OCI-LY7 (cell line): ENCODE data around the gene TACC3. TPM values are rescaled to one million over a fixed set of nuclear protein-coding genes. Genes with fewer than 3 reads are reported as not detected.
A peak's percentile ranks its signal among the peaks of the same experiment; 100 is the strongest.

ENCODE experiments used
- BruUV-seq: library from RNA; stranded (reverse); fragments of 400-500 nt; replicated peaks from 2 replicates; lab custom pipeline; 2021; lab: Mats Ljungman, UMichigan
- CTCF ChIA-PET: fragments of 300-600 bp; sonication (Branson Sonifier 250); formaldehyde crosslinking; loops from one replicate; lab custom pipeline; 2022; ENCODE audit warnings: antibody characterized with exemption; ENCODE audit not compliant: unreplicated experiment; lab: Charles Lee
- POLR2A ChIA-PET: fragments of 300-600 bp; sonication (Branson Sonifier 250); formaldehyde crosslinking; loops from one replicate; lab custom pipeline; 2022; ENCODE audit warnings: antibody characterized with exemption; lab: Charles Lee
- DNase-seq: peaks from one replicate; pipeline ENCODE4 v3.0.0-alpha.2; 2015; ENCODE audit warnings: low spot score
- H2AFZ ChIP-seq: fragments of 200-600 bp; sonication (generic), shearing (Covaris generic); 2 replicates; pipeline ENCODE4 v1.6.1; 2014; ENCODE audit warnings: mild to moderate bottlenecking, antibody characterized with exemption, low read length, moderate library complexity
- H3K27ac ChIP-seq: fragments of 200-600 bp; sonication (generic); 2 replicates; pipeline ENCODE4 v1.5.1; 2014; ENCODE audit warnings: mixed run types, low read depth, mild to moderate bottlenecking, moderate library complexity, low read length, inconsistent platforms; ENCODE audit not compliant: poor library complexity, severe bottlenecking
- H3K36me3 ChIP-seq: fragments of 200-600 bp; sonication (generic); 2 replicates; pipeline ENCODE4 v1.6.1; 2014; ENCODE audit warnings: mild to moderate bottlenecking, antibody characterized with exemption, low read length, moderate library complexity, mixed read lengths; ENCODE audit not compliant: insufficient read depth
- H3K4me1 ChIP-seq: fragments of 200-600 bp; sonication (generic); 2 replicates; pipeline ENCODE4 v1.5.1; 2014; ENCODE audit warnings: mild to moderate bottlenecking, low read length; ENCODE audit not compliant: insufficient read depth, poor library complexity, severe bottlenecking
- H3K4me2 ChIP-seq: fragments of 200-600 bp; sonication (generic); 2 replicates; pipeline ENCODE4 v1.6.1; 2014; ENCODE audit warnings: mild to moderate bottlenecking, low read length
- H3K4me3 ChIP-seq: fragments of 200-600 bp; sonication (generic); 2 replicates; pipeline ENCODE4 v1.5.1; 2014; ENCODE audit warnings: mild to moderate bottlenecking, low read depth, low read length; ENCODE audit not compliant: poor library complexity, severe bottlenecking
- H3K79me2 ChIP-seq: fragments of 200-600 bp; sonication (generic); 2 replicates; pipeline ENCODE4 v1.6.1; 2016; ENCODE audit warnings: low read depth, mild to moderate bottlenecking, low read length, moderate library complexity, mixed read lengths; ENCODE audit not compliant: insufficient read depth
- H3K9me2 ChIP-seq: fragments of 200-600 bp; sonication (generic); 2 replicates; pipeline ENCODE4 v1.6.1; 2016; ENCODE audit warnings: mild to moderate bottlenecking, low read length, mixed read lengths; ENCODE audit not compliant: insufficient read depth
- H3K9me3 ChIP-seq: fragments of 200-600 bp; sonication (generic); 2 replicates; pipeline ENCODE4 v1.6.1; 2014; ENCODE audit warnings: mild to moderate bottlenecking, mixed run types, low read length, mixed read lengths
- H4K20me1 ChIP-seq: fragments of 200-600 bp; sonication (generic); 2 replicates; pipeline ENCODE4 v1.6.1; 2014; ENCODE audit warnings: mild to moderate bottlenecking, antibody characterized with exemption, low read length, moderate library complexity, mixed read lengths; ENCODE audit not compliant: insufficient read depth
- CTCF ChIP-seq: fragments of 200-600 bp; sonication (generic); conservative IDR thresholded peaks from 2 replicates; pipeline ENCODE4 v1.5.1; 2014; ENCODE audit warnings: mild to moderate bottlenecking, antibody characterized with exemption, low read length, moderate library complexity, mixed read lengths
- EZH2phosphoT487 ChIP-seq: fragments of 200-600 bp; sonication (generic); IDR thresholded peaks from 2 replicates; pipeline ENCODE4 v1.6.1; 2018; ENCODE audit warnings: low read depth, borderline replicate concordance, mild to moderate bottlenecking, mixed run types, antibody characterized with exemption, low read length, moderate library complexity, mixed read lengths
- intact Hi-C: fragments of 100-400 bp; cut with micrococcal nuclease; formaldehyde crosslinking; loops from one replicate; pipeline ENCODE4 v1.10.0; 2022; ENCODE audit not compliant: unreplicated experiment
- total RNA-seq, 2 experiments: library from RNA; depleted of rRNA in 1 of 2; stranded (reverse); fragments of >200 nt in 1 of 2; shearing (Covaris generic) in 1 of 2; gene quantifications; 2 replicates each; pipeline ENCODE4 v1.2.3, GENCODE V29; 2014 to 2022

The TACC3 gene
- total RNA-seq, 2 experiments from 2014 or later, result 100 to 257 TPM

DNA sequence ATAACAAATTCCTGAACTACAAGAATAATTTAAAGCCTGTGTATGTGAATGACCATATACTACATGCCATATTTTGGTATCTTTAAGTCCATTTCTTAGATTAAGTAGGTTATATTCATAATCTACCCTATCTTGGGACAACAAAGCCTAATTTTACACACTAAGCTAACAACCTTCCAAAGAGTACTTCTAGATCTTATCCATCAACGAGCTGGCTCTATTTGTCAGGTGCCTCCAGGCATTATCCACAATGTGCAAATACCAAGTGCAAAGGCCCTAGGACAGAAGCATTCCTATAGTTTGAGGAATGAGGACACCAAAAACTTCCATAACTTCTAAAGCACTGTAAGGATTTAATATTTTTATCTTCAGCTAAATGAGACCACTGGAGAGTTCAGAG is 12.7 kb upstream of the TACC3 start:
- peak overlapping the region; percentile 91 for H3K4me2 ChIP-seq
- H3K27ac ChIP-seq, result peak overlapping the region; percentile 11
- ChIA-PET CTCF (interaction anchor here (1.1 to 1.7 kb wide), 2 partner anchors 15 kb away, joined by 3 read pairs; no protein-coding TSS in a partner anchor), POLR2A (interaction anchor here (1.1 to 2.3 kb wide), 3 partner anchors 11 to 17 kb away, joined by 5 to 16 read pairs (median 7); partner anchors contain the start of genes TACC3 and TMEM129)
- H3K4me3 ChIP-seq, result peak overlapping the region; percentile 86
- no peaks in the 10 kb centered on the region for H3K9me3 ChIP-seq
- TF ChIP-seq CTCF (no peak), EZH2phosphoT487 (no peak)
- TSS peak; percentile 31 for BruUV-seq
- peaks cover 28% of the 10 kb centered on the region for H3K4me1 ChIP-seq
- peaks cover 82% of the 10 kb centered on the region for H3K36me3 ChIP-seq
- intact Hi-C loops, result loop anchor here (2.0 kb wide), 1 partner anchor 18 kb away; no protein-coding TSS in a partner anchor
- no peak for DNase-seq
- H2AFZ ChIP-seq, result no peak overlapping the region
- H4K20me1 ChIP-seq, result peaks cover 49% of the 10 kb centered on the region
- no peaks in the 10 kb centered on the region for H3K9me2 ChIP-seq
- peaks cover 90% of the 10 kb centered on the region for H3K79me2 ChIP-seq

DNA sequence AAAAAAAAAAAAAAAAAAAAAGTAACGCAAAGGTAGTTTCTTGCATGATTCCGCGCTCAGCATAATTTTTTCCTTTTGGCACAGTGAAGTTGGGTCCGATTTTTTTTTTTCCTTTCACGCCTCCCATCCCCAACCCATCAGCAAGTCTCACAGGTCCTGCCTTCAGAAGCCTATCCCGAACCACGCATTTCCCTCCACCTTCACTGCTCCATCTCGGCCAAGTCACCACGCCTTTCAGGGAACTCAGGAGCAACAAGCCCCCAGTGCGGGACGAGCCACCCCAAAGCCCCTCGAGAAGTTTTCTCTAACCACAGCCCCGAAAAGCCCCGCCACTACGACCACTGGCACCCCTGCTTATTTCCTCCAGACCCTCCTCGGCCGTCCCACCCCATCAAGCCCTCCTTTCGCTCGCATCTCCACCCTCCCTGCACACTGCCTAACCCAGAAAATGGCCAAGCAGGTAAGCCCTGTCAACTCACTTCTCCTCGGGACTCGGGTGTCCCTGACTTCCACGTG is 10.2 kb upstream of the TACC3 start:
- no TSS peak for BruUV-seq
- Histone ChIP-seq H3K27ac (peak overlapping the region; percentile 85), H3K79me2 (peaks cover 90% of the 10 kb centered on the region), H3K9me2 (no peaks in the 10 kb centered on the region), H3K4me3 (peak overlapping the region; percentile 86), H4K20me1 (peaks cover 39% of the 10 kb centered on the region), H3K9me3 (no peaks in the 10 kb centered on the region), H3K4me2 (peak overlapping the region; percentile 91), H2AFZ (no peak overlapping the region), H3K36me3 (peaks cover 82% of the 10 kb centered on the region), H3K4me1 (peaks cover 49% of the 10 kb centered on the region)
- intact Hi-C loops, result loop anchor here (5.0 to 10.0 kb wide), 3 partner anchors 129 to 1036 kb away; partner anchors contain the start of genes ATP5ME, MYL5 and RNF4
- ChIA-PET POLR2A (interaction anchor here (1.5 kb wide), 1 partner anchor 18 kb away, joined by 3 read pairs; no protein-coding TSS in a partner anchor), CTCF (interaction anchor here (1.3 kb wide), 1 partner anchor 18 kb away, joined by 5 read pairs; no protein-coding TSS in a partner anchor)
- no peak for TF ChIP-seq EZH2phosphoT487
- TF ChIP-seq CTCF, result no peak
- no peak for DNase-seq
